B cell (primary cell): ENCODE measurements around the gene CREB3.

Experiments used
- EZH2 ChIP-seq: IDR thresholded peaks from 2 replicates; pipeline ENCODE4 v1.6.1; 2012; ENCODE audit warnings: borderline replicate concordance, low read depth, mild to moderate bottlenecking, moderate library complexity, low read length; ENCODE audit not compliant: insufficient read depth, poor library complexity, severe bottlenecking
- TF ChIP-seq, protein P1 (sequence below): fragments of 200-600 bp; IDR thresholded peaks from one replicate; pipeline ENCODE4 v1.8.0; 2022; ENCODE audit warnings: antibody characterized with exemption, mild to moderate bottlenecking

DNA sequence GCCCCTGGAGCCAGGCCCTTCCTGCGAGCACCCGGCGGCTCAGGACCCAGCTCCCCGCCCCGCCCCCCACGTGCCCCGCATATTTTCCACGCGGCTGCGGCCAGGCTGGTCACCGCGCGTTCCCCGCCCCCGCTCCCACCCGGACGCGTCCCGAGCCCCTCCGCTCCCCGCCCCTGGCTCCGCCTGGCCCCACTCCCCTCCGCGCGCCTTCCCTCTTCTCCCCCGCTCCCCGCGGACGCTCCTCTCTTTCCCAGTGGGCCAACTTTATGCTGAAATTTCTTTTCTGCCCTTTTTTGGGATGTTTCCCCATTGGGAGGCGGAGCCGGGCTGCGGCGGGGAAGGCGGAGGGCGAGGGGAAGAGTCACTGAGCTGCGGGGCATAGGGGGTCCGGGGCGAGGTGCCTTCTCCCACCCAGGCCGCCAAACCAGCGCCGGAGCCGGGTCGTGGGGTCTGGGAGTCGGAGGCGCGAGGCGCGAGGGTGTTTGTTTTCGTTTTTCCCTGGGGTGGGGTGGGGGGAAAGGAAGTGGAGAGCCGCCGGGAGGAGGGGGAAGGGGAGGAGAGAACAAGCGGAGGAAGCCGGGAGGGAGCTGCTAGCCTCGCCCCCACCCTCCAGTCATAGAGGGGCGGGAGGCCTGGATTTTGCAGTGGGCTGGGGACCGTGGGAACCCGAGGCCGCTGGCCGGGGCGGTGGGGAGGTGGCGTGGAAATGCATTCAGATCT is 41.7 kb upstream of the CREB3 start:
- TF ChIP-seq, protein P1, sequence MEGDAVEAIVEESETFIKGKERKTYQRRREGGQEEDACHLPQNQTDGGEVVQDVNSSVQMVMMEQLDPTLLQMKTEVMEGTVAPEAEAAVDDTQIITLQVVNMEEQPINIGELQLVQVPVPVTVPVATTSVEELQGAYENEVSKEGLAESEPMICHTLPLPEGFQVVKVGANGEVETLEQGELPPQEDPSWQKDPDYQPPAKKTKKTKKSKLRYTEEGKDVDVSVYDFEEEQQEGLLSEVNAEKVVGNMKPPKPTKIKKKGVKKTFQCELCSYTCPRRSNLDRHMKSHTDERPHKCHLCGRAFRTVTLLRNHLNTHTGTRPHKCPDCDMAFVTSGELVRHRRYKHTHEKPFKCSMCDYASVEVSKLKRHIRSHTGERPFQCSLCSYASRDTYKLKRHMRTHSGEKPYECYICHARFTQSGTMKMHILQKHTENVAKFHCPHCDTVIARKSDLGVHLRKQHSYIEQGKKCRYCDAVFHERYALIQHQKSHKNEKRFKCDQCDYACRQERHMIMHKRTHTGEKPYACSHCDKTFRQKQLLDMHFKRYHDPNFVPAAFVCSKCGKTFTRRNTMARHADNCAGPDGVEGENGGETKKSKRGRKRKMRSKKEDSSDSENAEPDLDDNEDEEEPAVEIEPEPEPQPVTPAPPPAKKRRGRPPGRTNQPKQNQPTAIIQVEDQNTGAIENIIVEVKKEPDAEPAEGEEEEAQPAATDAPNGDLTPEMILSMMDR: no peak
- no peak for TF ChIP-seq EZH2
